Mesenchymal stem cell (in vitro differentiated cells and primary cell): ENCODE measurements around the gene AKNA.

Source experiments
- DNase-seq: peaks from one replicate; pipeline ENCODE4 v3.0.0-alpha.2; 2013
- H2AFZ ChIP-seq: one replicate; pipeline ENCODE4 v1.6.1; 2013; ENCODE audit warnings: low read depth, mild to moderate bottlenecking, control low read depth, inconsistent platforms, low read length, moderate library complexity
- H2AK5ac ChIP-seq: 2 replicates; pipeline ENCODE4 v1.6.1; 2013; ENCODE audit warnings: low read length, moderate library complexity, mild to moderate bottlenecking, inconsistent platforms; ENCODE audit not compliant: severe bottlenecking
- H2BK120ac ChIP-seq: one replicate; pipeline ENCODE4 v1.6.1; 2013; ENCODE audit warnings: low read depth, mild to moderate bottlenecking, inconsistent platforms, low read length, moderate library complexity
- H2BK12ac ChIP-seq, 2 experiments: one replicate each; pipeline ENCODE4 v1.6.1; 2013; ENCODE audit warnings: inconsistent platforms in 2 of 2, low read length in 2 of 2, mild to moderate bottlenecking in 2 of 2, moderate library complexity in 2 of 2, control low read depth in 1 of 2
- H2BK15ac ChIP-seq: one replicate; pipeline ENCODE4 v1.6.1; 2013; ENCODE audit warnings: mild to moderate bottlenecking, low read depth, inconsistent platforms; ENCODE audit not compliant: poor library complexity, severe bottlenecking
- H2BK5ac ChIP-seq: 2 replicates; pipeline ENCODE4 v1.6.1; 2013; ENCODE audit warnings: low read depth, mild to moderate bottlenecking, low read length, control low read depth, inconsistent platforms; ENCODE audit not compliant: poor library complexity, severe bottlenecking
- H3K14ac ChIP-seq, 2 experiments: one replicate each; pipeline ENCODE4 v1.6.1; 2013; ENCODE audit warnings: inconsistent platforms in 2 of 2, low read length in 2 of 2, control low read depth in 1 of 2, mild to moderate bottlenecking in 1 of 2, moderate library complexity in 1 of 2
- H3K18ac ChIP-seq, 2 experiments: one replicate each; pipeline ENCODE4 v1.6.1; 2013; ENCODE audit warnings: inconsistent platforms in 2 of 2, low read length in 2 of 2, control low read depth in 1 of 2, low read depth in 1 of 2, mild to moderate bottlenecking in 1 of 2
- H3K23ac ChIP-seq, 2 experiments: one replicate each; pipeline ENCODE4 v1.6.1; 2013; ENCODE audit warnings: inconsistent platforms in 2 of 2, low read length in 2 of 2, mild to moderate bottlenecking in 2 of 2, moderate library complexity in 2 of 2, control low read depth in 1 of 2
- H3K27ac ChIP-seq: 2 replicates; pipeline ENCODE4 v1.5.1; 2013; ENCODE audit warnings: mild to moderate bottlenecking, moderate library complexity, low read length, control low read depth, inconsistent platforms; ENCODE audit not compliant: poor library complexity, severe bottlenecking
- H3K27me3 ChIP-seq, 2 experiments: 2 replicates each; pipeline versions ENCODE4 v1.6.1 to v1.7.0; 2013; ENCODE audit warnings: low read length in 2 of 2, mild to moderate bottlenecking in 2 of 2, moderate library complexity in 2 of 2, control low read depth in 1 of 2, inconsistent platforms in 1 of 2; ENCODE audit not compliant: control insufficient read depth in 1 of 2, insufficient read depth in 1 of 2
- H3K36me3 ChIP-seq, 2 experiments: 2 replicates each; pipeline versions ENCODE4 v1.6.1 to v1.7.0; 2013; ENCODE audit warnings: low read length in 2 of 2, control low read depth in 1 of 2, inconsistent platforms in 1 of 2, low read depth in 1 of 2, mild to moderate bottlenecking in 1 of 2; ENCODE audit not compliant: insufficient read depth in 2 of 2, control insufficient read depth in 1 of 2
- H3K4ac ChIP-seq, 2 experiments: one replicate each; pipeline ENCODE4 v1.6.1; 2013; ENCODE audit warnings: inconsistent platforms in 2 of 2, low read length in 2 of 2, mild to moderate bottlenecking in 2 of 2, moderate library complexity in 2 of 2, control low read depth in 1 of 2, low read depth in 1 of 2
- H3K4me1 ChIP-seq: 2 replicates; pipeline ENCODE4 v1.6.1; 2013; ENCODE audit warnings: low read depth, low read length, control low read depth; ENCODE audit not compliant: control insufficient read depth, insufficient read depth
- H3K4me2 ChIP-seq: 2 replicates; pipeline ENCODE4 v1.6.1; 2013; ENCODE audit warnings: low read length, mild to moderate bottlenecking, inconsistent platforms; ENCODE audit not compliant: poor library complexity, severe bottlenecking
- H3K4me3 ChIP-seq, 2 experiments: 2 replicates each; pipeline versions ENCODE4 v1.5.1 to v1.7.0; 2013; ENCODE audit warnings: low read length in 2 of 2, mild to moderate bottlenecking in 2 of 2, control low read depth in 1 of 2, low read depth in 1 of 2; ENCODE audit not compliant: insufficient read depth in 1 of 2
- H3K79me1 ChIP-seq: replicated peaks from 2 replicates; pipeline ENCODE4 v1.6.1; 2013; ENCODE audit warnings: mild to moderate bottlenecking, control low read depth, low read length, inconsistent platforms; ENCODE audit not compliant: poor library complexity, severe bottlenecking
- H3K9ac ChIP-seq: 2 replicates; pipeline ENCODE4 v1.7.0; 2013; ENCODE audit warnings: mild to moderate bottlenecking, low read length, moderate library complexity
- H3K9me3 ChIP-seq: 2 replicates; pipeline ENCODE4 v1.7.0; 2013; ENCODE audit warnings: mild to moderate bottlenecking, low read length; ENCODE audit not compliant: control insufficient read depth
- H4K8ac ChIP-seq: one replicate; pipeline ENCODE4 v1.6.1; 2013; ENCODE audit warnings: inconsistent platforms, mild to moderate bottlenecking, low read length, moderate library complexity
- H4K91ac ChIP-seq: one replicate; pipeline ENCODE4 v1.6.1; 2013; ENCODE audit warnings: mild to moderate bottlenecking, low read length, inconsistent platforms
- WGBS: methylation state at CpG from one replicate; pipeline ENCODE4 v1.1.7; 2013; ENCODE audit warnings: mixed read lengths; 5-methylcytosine and 5-hydroxymethylcytosine counted together

AKNA gene

DNA sequence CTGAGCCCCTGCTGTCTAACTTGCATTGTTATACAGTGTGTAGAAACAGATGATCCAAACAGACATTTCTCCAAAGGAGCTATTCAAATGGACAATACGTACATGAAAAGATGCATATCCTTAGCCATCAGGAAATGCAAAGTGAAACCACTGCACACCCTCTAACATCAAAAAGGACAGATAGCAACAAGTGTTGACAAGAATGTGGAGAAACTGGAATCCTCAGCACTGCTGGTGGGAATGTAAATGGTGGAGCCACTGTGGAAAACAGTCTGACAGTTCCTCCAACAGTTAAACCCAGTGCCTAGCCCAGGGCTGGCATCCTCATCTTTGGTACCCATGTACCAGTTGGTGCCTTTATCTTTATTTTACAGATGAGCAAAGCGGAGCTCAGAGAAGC, 49.6 kb downstream of the AKNA start:
- H3K9me3 ChIP-seq = no peaks in the 10 kb centered on the region
- no peak overlapping the region for H4K91ac ChIP-seq
- H3K36me3 ChIP-seq = peaks cover 64 to 74% of the 10 kb centered on the region in 2 experiments
- no peak overlapping the region for H3K4ac ChIP-seq
- no peak overlapping the region for H2BK120ac ChIP-seq
- no peak overlapping the region for H3K23ac ChIP-seq
- WGBS = 100% methylated on average over 2 of the region's 2 CpGs
- no peak overlapping the region for H3K18ac ChIP-seq
- no peak overlapping the region for H2BK15ac ChIP-seq
- H3K14ac ChIP-seq = no peak overlapping the region
- no peak overlapping the region for H2AFZ ChIP-seq
- H2BK5ac ChIP-seq = no peak overlapping the region
- no peak overlapping the region for H4K8ac ChIP-seq
- H2AK5ac ChIP-seq = no peak overlapping the region
- DNase-seq = no peak
- H3K27me3 ChIP-seq = no peaks in the 10 kb centered on the region
- no peaks in the 10 kb centered on the region for H3K4me1 ChIP-seq
- H3K4me3 ChIP-seq = no peak overlapping the region
- no peak overlapping the region for H3K27ac ChIP-seq
- H3K9ac ChIP-seq = no peak overlapping the region
- H3K79me1 ChIP-seq = peaks cover 1% of the 10 kb centered on the region
- no peak overlapping the region for H2BK12ac ChIP-seq
- H3K4me2 ChIP-seq = no peak overlapping the region

DNA sequence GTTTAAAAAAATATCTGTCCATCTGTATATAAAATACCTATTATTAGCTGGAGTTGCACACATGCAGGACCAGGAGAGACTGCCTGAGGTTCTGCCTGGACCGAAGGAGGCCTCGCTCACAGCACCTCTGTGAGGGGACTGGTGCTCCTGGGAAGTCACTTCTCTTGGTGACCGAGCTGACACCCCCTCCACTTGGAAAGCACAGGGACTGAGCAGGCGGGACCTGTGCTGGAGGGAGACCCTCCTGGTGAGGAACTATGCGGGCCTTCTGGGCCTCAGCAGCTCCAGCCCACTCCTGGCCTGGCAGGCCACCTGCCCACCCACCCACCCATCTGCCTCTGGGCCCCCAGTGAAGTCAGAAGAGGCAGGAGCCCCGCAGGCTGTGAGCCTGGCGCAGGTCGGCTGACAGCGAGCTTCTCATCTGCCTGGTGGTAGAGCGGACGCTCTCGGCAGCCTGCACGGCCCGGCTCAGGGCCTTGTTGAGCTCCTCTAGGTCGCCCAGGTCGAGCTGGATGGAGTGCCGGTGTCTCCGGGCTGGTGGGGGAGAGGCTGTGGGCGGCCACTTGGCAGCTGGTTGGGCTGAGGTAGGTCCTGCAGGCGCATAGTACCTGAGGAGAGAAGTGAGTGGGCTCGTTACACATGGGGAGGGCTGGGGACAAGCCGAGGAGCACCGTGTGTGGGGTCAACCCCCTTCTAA, 50.9 kb downstream of the AKNA start:
- no peak overlapping the region for H2BK120ac ChIP-seq

DNA sequence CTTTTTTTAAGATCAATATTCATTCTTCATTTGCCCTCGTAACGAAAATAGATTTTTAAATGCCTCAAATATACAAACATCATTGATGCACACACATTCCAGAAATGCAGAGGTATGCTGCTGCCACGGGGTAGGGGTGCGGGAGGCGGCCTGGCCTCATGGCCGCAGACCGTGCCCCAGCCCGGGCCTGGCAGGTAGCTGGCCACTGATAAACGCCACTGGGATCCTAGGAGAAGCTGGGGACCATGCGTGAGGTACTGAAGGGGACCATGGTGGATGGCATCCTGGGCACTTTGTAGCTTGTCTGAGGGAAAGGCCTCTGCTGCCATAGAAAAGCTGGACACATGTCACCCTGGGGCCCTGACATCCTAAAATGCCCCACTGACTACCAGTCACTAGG, 51.6 kb downstream of the AKNA start:
- Histone ChIP-seq H3K27me3 (no peaks in the 10 kb centered on the region), H3K9me3 (no peaks in the 10 kb centered on the region), H3K4me1 (no peaks in the 10 kb centered on the region), H4K8ac (no peak overlapping the region), H3K4ac (no peak overlapping the region), H2AK5ac (no peak overlapping the region), H3K14ac (no peak overlapping the region), H3K79me1 (peaks cover 1% of the 10 kb centered on the region), H3K23ac (no peak overlapping the region), H2BK5ac (no peak overlapping the region), H3K18ac (no peak overlapping the region), H2BK15ac (no peak overlapping the region), H3K9ac (no peak overlapping the region), H2BK12ac (no peak overlapping the region), H3K36me3 (peaks cover 45 to 56% of the 10 kb centered on the region in 2 experiments), H4K91ac (no peak overlapping the region), H3K4me2 (no peak overlapping the region), H2AFZ (no peak overlapping the region), H3K27ac (no peak overlapping the region), H3K4me3 (no peak overlapping the region), H2BK120ac (no peak overlapping the region)
- DNase-seq = no peak
- WGBS = 80% methylated on average over 10 of the region's 10 CpGs

More for the DNA sequence above, 50.9 kb downstream of the AKNA start:
- Histone ChIP-seq H3K4ac (no peak overlapping the region), H2BK15ac (no peak overlapping the region), H3K14ac (no peak overlapping the region), H3K27ac (no peak overlapping the region), H3K4me2 (no peak overlapping the region), H4K91ac (no peak overlapping the region), H3K27me3 (no peaks in the 10 kb centered on the region), H3K9me3 (no peaks in the 10 kb centered on the region), H3K36me3 (peaks cover 52 to 63% of the 10 kb centered on the region in 2 experiments), H3K23ac (no peak overlapping the region), H3K4me1 (no peaks in the 10 kb centered on the region), H3K9ac (no peak overlapping the region), H2AFZ (no peak overlapping the region), H2AK5ac (no peak overlapping the region), H3K4me3 (no peak overlapping the region), H2BK12ac (no peak overlapping the region), H2BK5ac (no peak overlapping the region), H3K79me1 (peaks cover 1% of the 10 kb centered on the region), H3K18ac (no peak overlapping the region), H4K8ac (no peak overlapping the region)
- no peak for DNase-seq
- WGBS = 95% methylated on average over 20 of the region's 23 CpGs

DNA sequence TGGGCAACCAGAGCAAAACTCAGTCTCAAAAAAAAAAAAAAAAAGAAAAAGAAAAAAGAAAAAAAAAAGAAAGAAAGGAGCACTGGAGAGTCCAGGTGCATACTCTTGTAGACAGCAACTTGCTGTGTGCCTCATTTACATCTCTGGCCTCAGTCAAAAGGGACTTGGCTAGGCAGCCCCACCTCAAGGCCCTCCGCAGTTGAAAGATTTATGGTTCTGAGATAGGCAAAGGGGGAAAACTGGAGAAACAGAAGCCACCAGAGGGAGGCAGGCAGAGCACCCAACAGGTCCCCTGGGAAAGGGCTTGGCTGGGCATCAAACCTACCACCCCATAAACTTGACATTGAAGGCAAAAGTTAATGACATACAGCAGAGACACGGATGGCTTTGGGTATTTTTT, 52.0 kb downstream of the AKNA start:
- H2AK5ac ChIP-seq = no peak overlapping the region
- no peak overlapping the region for H2AFZ ChIP-seq
- H3K18ac ChIP-seq = no peak overlapping the region
- no peak overlapping the region for H3K9ac ChIP-seq
- peaks cover 1% of the 10 kb centered on the region for H3K79me1 ChIP-seq
- no peak overlapping the region for H3K27ac ChIP-seq
- H2BK120ac ChIP-seq = no peak overlapping the region
- H2BK5ac ChIP-seq = no peak overlapping the region
- WGBS = 93% methylated on average over 2 of the region's 2 CpGs
- H3K4me3 ChIP-seq = no peak overlapping the region
- H4K91ac ChIP-seq = no peak overlapping the region
- H3K36me3 ChIP-seq = peaks cover 41 to 54% of the 10 kb centered on the region in 2 experiments
- H3K27me3 ChIP-seq = peaks cover 0 to 1% of the 10 kb centered on the region in 2 experiments
- H2BK15ac ChIP-seq = no peak overlapping the region
- no peak overlapping the region for H3K14ac ChIP-seq
- H3K4ac ChIP-seq = no peak overlapping the region
- no peak overlapping the region for H3K23ac ChIP-seq
- no peak overlapping the region for H4K8ac ChIP-seq
- H2BK12ac ChIP-seq = no peak overlapping the region
- H3K4me1 ChIP-seq = no peaks in the 10 kb centered on the region
- no peaks in the 10 kb centered on the region for H3K9me3 ChIP-seq
- no peak for DNase-seq
- no peak overlapping the region for H3K4me2 ChIP-seq
